ENCODE data around the gene NOP53.

NOP53 gene

GRCh38 chr19:47755762-47756626, 10.6 kb downstream of the NOP53 start:
- H3K4me3 ChIP-seq (ENCODE audit: low read depth, low read length) = no peak overlapping the region
- TF ChIP-seq CTCF (IDR thresholded peaks at IDR 0.05; ENCODE audit: insufficient read depth, low read length, missing control alignments) = no peak
- CTCF ChIA-PET = interaction anchor here (1.2 to 2.4 kb wide), 4 partner anchors 10 to 43 kb away, joined by 3 to 20 read pairs (median 5); no protein-coding TSS in a partner anchor
- no peak for DNase-seq (ENCODE audit: low read depth, low spot score)
- POLR2A ChIA-PET = no interaction called here

GRCh38 chr19:47756627-47756929, 11.2 kb downstream of the NOP53 start:
- no peak overlapping the region for H3K4me3 ChIP-seq (ENCODE audit: low read depth, low read length)
- TF ChIP-seq CTCF (IDR thresholded peaks at IDR 0.05; ENCODE audit: insufficient read depth, low read length, missing control alignments) = no peak
- DNase-seq (ENCODE audit: low read depth, low spot score) = no peak
- ChIA-PET POLR2A (no interaction called here), CTCF (interaction anchor here (1.2 to 2.4 kb wide), 2 partner anchors 9 to 43 kb away, joined by 3 to 20 read pairs; no protein-coding TSS in a partner anchor)

GRCh38 chr19:47756953-47757608, 11.7 kb downstream of the NOP53 start:
- ChIA-PET CTCF (interaction anchor here (1.2 to 2.4 kb wide), 3 partner anchors 9 to 45 kb away, joined by 3 to 20 read pairs (median 6); no protein-coding TSS in a partner anchor), POLR2A (interaction anchor here (1.2 kb wide), 1 partner anchor 38 kb away, joined by 4 read pairs; no protein-coding TSS in a partner anchor)
- H3K4me3 ChIP-seq (ENCODE audit: low read depth, low read length) = no peak overlapping the region
- no peak for TF ChIP-seq CTCF (IDR thresholded peaks at IDR 0.05; ENCODE audit: insufficient read depth, low read length, missing control alignments)
- DNase-seq (ENCODE audit: low read depth, low spot score) = no peak

GRCh38 chr19:47757617-47758442, 12.5 kb downstream of the NOP53 start:
- no peak overlapping the region for H3K4me3 ChIP-seq (ENCODE audit: low read depth, low read length)
- CTCF ChIA-PET = interaction anchor here (1.2 to 2.4 kb wide), 2 partner anchors 8 to 46 kb away, joined by 6 to 20 read pairs; no protein-coding TSS in a partner anchor
- DNase-seq (ENCODE audit: low read depth, low spot score) = no peak
- POLR2A ChIA-PET = interaction anchor here (0.6 to 1.2 kb wide), 2 partner anchors 39 to 42 kb away, joined by 3 to 4 read pairs; no protein-coding TSS in a partner anchor
- TF ChIP-seq CTCF (IDR thresholded peaks at IDR 0.05; ENCODE audit: insufficient read depth, low read length, missing control alignments) = no peak

- no peak for DNase-seq (ENCODE audit: low read depth, low spot score)
- ChIA-PET POLR2A (interaction anchor here (0.6 to 1.2 kb wide), 2 partner anchors 40 to 43 kb away, joined by 3 to 4 read pairs; no protein-coding TSS in a partner anchor), CTCF (interaction anchor here (1.2 to 2.9 kb wide), 4 partner anchors 8 to 46 kb away, joined by 4 to 20 read pairs (median 10); partner anchors contain the start of gene EHD2)
- no peak for TF ChIP-seq CTCF (IDR thresholded peaks at IDR 0.05; ENCODE audit: insufficient read depth, low read length, missing control alignments)
- no peak overlapping the region for H3K4me3 ChIP-seq (ENCODE audit: low read depth, low read length)
Measured at GRCh38 chr19:47758443-47758804, 13.1 kb downstream of the NOP53 start.

All from AG04449 (cell line).